ENCODE data around the gene ZC3HAV1L.
A peak's percentile ranks its signal among the peaks of the same experiment; 100 is the strongest.
"Not testable (repeated sequence)": the region's sequence is repeated elsewhere in the genome, so short reads cannot be mapped to it uniquely, and the experiment has no call there.

The ZC3HAV1L gene

GRCh38 chr7:139035586-139036353, at the start of gene ZC3HAV1L:
ZC3HAV1L (minus strand) TSS chr7:139036042; CDS start chr7:139036017, 25 bp downstream.
- peak; percentile 50 to 53 for DNase-seq (ENCODE audit: extremely low read depth in 1 of 2, low read depth in 1 of 2)

- DNase-seq (ENCODE audit: extremely low read depth in 1 of 2, low read depth in 1 of 2) = no peak
These were observed 48.9 kb upstream of the ZC3HAV1L start for GRCh38 chr7:139084709-139085108.

- no peak for DNase-seq (ENCODE audit: extremely low read depth in 1 of 2, low read depth in 1 of 2)
These were observed 45.7 kb upstream of the ZC3HAV1L start for GRCh38 chr7:139081584-139081983.

- DNase-seq (ENCODE audit: extremely low read depth in 1 of 2, low read depth in 1 of 2) = no peak
These were observed 45.1 kb upstream of the ZC3HAV1L start for GRCh38 chr7:139080905-139081304.

- DNase-seq (ENCODE audit: extremely low read depth in 1 of 2, low read depth in 1 of 2) = no peak
These were observed 44.0 kb upstream of the ZC3HAV1L start for GRCh38 chr7:139079861-139080260.

- no peak for DNase-seq (ENCODE audit: extremely low read depth in 1 of 2, low read depth in 1 of 2)
These were observed 43.1 kb upstream of the ZC3HAV1L start for GRCh38 chr7:139078911-139079310.

GRCh38 chr7:139078399-139078798, 42.6 kb upstream of the ZC3HAV1L start:
- no peak for DNase-seq (ENCODE audit: extremely low read depth in 1 of 2, low read depth in 1 of 2)

- DNase-seq (ENCODE audit: extremely low read depth in 1 of 2, low read depth in 1 of 2) = not testable (repeated sequence)
These were observed 41.9 kb upstream of the ZC3HAV1L start for GRCh38 chr7:139077706-139078105.

GRCh38 chr7:139075871-139076686, 40.2 kb upstream of the ZC3HAV1L start:
- no peak for DNase-seq (ENCODE audit: extremely low read depth in 1 of 2, low read depth in 1 of 2)

- peak; percentile 35 to 46 for DNase-seq (ENCODE audit: extremely low read depth in 1 of 2, low read depth in 1 of 2)
These were observed 39.3 kb upstream of the ZC3HAV1L start for GRCh38 chr7:139075031-139075652.

GRCh38 chr7:139072796-139073195, 37.0 kb upstream of the ZC3HAV1L start:
- DNase-seq (ENCODE audit: extremely low read depth in 1 of 2, low read depth in 1 of 2) = no peak

GRCh38 chr7:139071680-139072079, 35.8 kb upstream of the ZC3HAV1L start:
- DNase-seq (ENCODE audit: extremely low read depth in 1 of 2, low read depth in 1 of 2) = no peak

GRCh38 chr7:139068544-139069399, 32.9 kb upstream of the ZC3HAV1L start:
- DNase-seq (ENCODE audit: extremely low read depth in 1 of 2, low read depth in 1 of 2) = no peak

- no peak for DNase-seq (ENCODE audit: extremely low read depth in 1 of 2, low read depth in 1 of 2)
These were observed 30.5 kb upstream of the ZC3HAV1L start for GRCh38 chr7:139066315-139066714.

- DNase-seq (ENCODE audit: extremely low read depth in 1 of 2, low read depth in 1 of 2) = no peak
These were observed 29.5 kb upstream of the ZC3HAV1L start for GRCh38 chr7:139065323-139065722.

- DNase-seq (ENCODE audit: extremely low read depth in 1 of 2, low read depth in 1 of 2) = no peak
These were observed 25.6 kb upstream of the ZC3HAV1L start for GRCh38 chr7:139061416-139061815.

GRCh38 chr7:139060695-139061237, 24.9 kb upstream of the ZC3HAV1L start:
- no peak for DNase-seq (ENCODE audit: extremely low read depth in 1 of 2, low read depth in 1 of 2)

- DNase-seq (ENCODE audit: extremely low read depth in 1 of 2, low read depth in 1 of 2) = no peak
These were observed 24.1 kb upstream of the ZC3HAV1L start for GRCh38 chr7:139059905-139060304.

GRCh38 chr7:139058943-139059342, 23.1 kb upstream of the ZC3HAV1L start:
- DNase-seq (ENCODE audit: extremely low read depth in 1 of 2, low read depth in 1 of 2) = no peak

- no peak for DNase-seq (ENCODE audit: extremely low read depth in 1 of 2, low read depth in 1 of 2)
These were observed 19.8 kb upstream of the ZC3HAV1L start for GRCh38 chr7:139055674-139056073.

All from stimulated activated CD8-positive, alpha-beta memory T cell treated with anti-CD3 and anti-CD28 coated beads, Interleukin-7, amount 100 ng/mL, for 48 hours (primary cell).